Brain microvascular endothelial cell (primary cell): ENCODE measurements around the gene PDGFD.
"Not testable (repeated sequence)": the region's sequence is repeated elsewhere in the genome, so short reads cannot be mapped to it uniquely, and the experiment has no call there.

Source experiments
- DNase-seq: peaks from one replicate; pipeline ENCODE4 v3.0.0-alpha.2; 2020
- H3K27ac ChIP-seq: fragments of 250-450 bp; sonication (Bioruptor Pico); 2 replicates; pipeline ENCODE4 v1.5.1; 2020; ENCODE audit warnings: mild to moderate bottlenecking, moderate library complexity
- H3K27me3 ChIP-seq: fragments of 250-450 bp; sonication (Bioruptor Pico); replicated peaks from 2 replicates; pipeline ENCODE4 v1.5.1; 2020; ENCODE audit warnings: mild to moderate bottlenecking
- H3K36me3 ChIP-seq: fragments of 250-450 bp; sonication (Bioruptor Pico); replicated peaks from 2 replicates; pipeline ENCODE4 v1.5.1; 2020; ENCODE audit warnings: mild to moderate bottlenecking
- H3K4me3 ChIP-seq: 2 replicates; pipeline ENCODE4 v1.5.1; 2011; ENCODE audit warnings: low read depth, mild to moderate bottlenecking, control low read depth, low read length, moderate library complexity
- in situ Hi-C: cut with HindIII; loops from 2 replicates; pipeline ENCODE4 v1.10.0; 2017; ENCODE audit warnings: low sequenced_read_pairs, low pct_ligation_motif_present
- TF ChIP-seq, protein P1 (sequence below): IDR thresholded peaks from 2 replicates; pipeline ENCODE4 v1.5.1; 2011; ENCODE audit warnings: low read depth, mild to moderate bottlenecking, moderate library complexity, low read length, control low read depth, inconsistent platforms; ENCODE audit errors: missing control alignments

The PDGFD gene

DNA sequence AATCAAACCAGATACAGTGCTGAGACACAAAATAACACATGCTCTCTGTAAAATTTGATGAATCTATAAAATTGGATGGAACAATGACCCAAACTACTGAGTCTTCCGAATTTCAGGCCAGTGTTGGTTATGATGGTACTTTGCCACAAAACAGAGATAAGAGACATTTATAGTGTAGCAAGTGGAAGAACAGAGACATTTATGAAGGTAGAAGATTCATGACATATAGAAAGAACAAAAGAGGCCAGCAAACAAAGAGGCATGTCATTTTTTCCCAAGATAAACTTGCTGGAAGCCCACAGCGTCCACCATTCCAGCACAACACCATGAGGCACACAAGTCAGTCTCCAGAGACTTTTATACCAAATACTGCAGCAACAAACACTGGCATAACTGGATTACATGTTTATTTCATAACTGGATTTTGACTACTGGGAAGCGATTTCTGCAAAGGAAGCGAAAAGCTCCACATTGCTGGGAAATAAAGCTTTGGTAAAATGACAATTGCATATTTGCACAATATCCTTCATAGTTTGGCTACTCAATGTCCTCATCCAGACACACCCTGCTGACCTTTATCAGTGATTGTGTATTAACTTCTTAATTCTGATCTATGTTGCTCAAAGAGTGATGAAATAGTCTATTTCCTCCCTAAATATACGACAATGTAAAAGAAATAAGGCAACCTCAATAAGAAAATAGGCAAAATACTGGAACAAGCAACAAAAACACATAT lies 110.0 kb downstream of the PDGFD start:
- in situ Hi-C loops, result no loop called here
- Histone ChIP-seq H3K36me3 (no peaks in the 10 kb centered on the region), H3K4me3 (no peak overlapping the region), H3K27me3 (no peaks in the 10 kb centered on the region), H3K27ac (no peak overlapping the region)
- DNase-seq, result no peak
- TF ChIP-seq, protein P1, sequence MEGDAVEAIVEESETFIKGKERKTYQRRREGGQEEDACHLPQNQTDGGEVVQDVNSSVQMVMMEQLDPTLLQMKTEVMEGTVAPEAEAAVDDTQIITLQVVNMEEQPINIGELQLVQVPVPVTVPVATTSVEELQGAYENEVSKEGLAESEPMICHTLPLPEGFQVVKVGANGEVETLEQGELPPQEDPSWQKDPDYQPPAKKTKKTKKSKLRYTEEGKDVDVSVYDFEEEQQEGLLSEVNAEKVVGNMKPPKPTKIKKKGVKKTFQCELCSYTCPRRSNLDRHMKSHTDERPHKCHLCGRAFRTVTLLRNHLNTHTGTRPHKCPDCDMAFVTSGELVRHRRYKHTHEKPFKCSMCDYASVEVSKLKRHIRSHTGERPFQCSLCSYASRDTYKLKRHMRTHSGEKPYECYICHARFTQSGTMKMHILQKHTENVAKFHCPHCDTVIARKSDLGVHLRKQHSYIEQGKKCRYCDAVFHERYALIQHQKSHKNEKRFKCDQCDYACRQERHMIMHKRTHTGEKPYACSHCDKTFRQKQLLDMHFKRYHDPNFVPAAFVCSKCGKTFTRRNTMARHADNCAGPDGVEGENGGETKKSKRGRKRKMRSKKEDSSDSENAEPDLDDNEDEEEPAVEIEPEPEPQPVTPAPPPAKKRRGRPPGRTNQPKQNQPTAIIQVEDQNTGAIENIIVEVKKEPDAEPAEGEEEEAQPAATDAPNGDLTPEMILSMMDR, result no peak

DNA sequence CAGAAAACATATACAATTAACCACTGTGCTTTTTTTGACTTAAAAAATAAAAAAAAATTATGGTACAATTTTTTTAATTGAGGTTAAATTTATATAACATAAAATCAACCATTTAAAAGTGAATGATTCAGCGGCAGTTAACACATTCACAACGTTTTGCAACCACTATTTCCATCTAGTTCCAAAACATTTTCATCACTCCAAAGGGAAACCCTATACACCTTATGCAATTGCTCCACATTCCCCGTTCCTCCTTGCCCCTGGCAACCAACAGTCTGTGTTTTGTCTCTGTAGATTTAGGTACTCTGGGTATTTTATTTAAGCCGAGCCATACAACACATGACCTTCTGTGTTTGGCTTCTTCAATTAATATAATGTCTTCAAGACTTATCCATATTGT lies 112.2 kb downstream of the PDGFD start:
- in situ Hi-C loops, result no loop called here
- TF ChIP-seq, protein P1, result no peak
- DNase-seq, result no peak
- Histone ChIP-seq H3K27ac (no peak overlapping the region), H3K27me3 (no peaks in the 10 kb centered on the region), H3K4me3 (no peak overlapping the region), H3K36me3 (no peaks in the 10 kb centered on the region)

DNA sequence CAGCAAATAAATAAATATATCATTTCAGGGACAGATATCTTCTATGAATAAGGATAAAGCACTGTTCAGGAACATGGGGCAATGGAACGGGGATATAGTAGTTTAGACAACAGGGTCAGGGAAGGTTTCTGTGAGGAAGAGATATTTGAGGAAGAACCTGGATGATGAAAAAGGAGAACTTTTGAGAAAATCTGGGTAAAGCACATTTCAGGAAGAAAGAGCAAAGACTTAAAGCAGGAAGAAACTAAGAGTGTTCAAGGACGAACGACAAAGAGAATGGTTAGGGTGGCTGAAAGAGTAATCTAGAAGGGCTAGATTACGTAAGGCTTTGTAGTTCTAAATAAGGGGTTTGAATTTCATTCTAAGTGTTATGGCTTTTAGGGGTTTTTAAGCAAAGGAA lies 114.8 kb downstream of the PDGFD start:
- H3K27ac ChIP-seq, result no peak overlapping the region
- H3K27me3 ChIP-seq, result no peaks in the 10 kb centered on the region
- no peak overlapping the region for H3K4me3 ChIP-seq
- TF ChIP-seq, protein P1, result no peak
- in situ Hi-C loops, result no loop called here
- no peak for DNase-seq
- H3K36me3 ChIP-seq, result no peaks in the 10 kb centered on the region

DNA sequence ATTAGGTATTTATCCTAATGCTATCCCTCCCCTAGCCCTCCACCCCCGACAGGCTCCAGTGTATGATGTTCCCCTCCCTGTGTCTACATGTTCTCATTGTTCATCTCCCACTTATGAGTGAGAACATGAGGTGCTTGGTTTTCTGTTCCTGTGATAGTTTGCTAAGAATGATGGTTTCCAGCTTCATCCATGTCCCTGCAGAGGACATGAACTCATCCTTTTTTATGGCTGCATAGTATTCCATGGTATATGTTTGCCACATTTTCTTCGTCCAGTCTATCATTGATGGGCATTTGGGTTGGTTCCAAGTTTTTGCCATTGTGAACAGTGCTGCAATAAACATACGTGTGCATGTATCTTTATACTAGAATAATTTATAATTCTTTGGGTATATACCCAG lies 117.1 kb downstream of the PDGFD start:
- H3K36me3 ChIP-seq, DNase-seq, H3K27me3 ChIP-seq, H3K4me3 ChIP-seq, in situ Hi-C loops, H3K27ac ChIP-seq: not testable (repeated sequence)

DNA sequence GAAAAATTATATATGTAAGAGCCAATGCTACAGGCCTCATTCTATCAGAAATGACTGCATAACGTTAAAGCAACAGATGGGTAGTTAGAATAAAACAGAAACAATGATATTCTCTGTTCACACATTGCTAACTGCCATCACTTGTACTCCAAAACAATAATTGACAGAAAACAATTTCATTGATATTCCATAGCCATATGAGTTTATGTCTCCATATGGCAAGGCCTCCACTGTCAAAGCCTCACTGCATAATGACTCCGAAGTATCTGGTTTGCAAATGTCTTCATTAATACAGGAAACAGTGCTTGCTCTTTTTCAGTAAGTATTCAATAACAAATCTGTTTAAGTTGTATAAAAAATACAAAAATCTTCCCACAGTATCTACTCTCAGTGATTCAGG lies 117.6 kb downstream of the PDGFD start:
- H3K36me3 ChIP-seq, result no peaks in the 10 kb centered on the region
- no peak for DNase-seq
- H3K27ac ChIP-seq, result no peak overlapping the region
- no peaks in the 10 kb centered on the region for H3K27me3 ChIP-seq
- no peak overlapping the region for H3K4me3 ChIP-seq
- in situ Hi-C loops, result no loop called here
- TF ChIP-seq, protein P1, result no peak

DNA sequence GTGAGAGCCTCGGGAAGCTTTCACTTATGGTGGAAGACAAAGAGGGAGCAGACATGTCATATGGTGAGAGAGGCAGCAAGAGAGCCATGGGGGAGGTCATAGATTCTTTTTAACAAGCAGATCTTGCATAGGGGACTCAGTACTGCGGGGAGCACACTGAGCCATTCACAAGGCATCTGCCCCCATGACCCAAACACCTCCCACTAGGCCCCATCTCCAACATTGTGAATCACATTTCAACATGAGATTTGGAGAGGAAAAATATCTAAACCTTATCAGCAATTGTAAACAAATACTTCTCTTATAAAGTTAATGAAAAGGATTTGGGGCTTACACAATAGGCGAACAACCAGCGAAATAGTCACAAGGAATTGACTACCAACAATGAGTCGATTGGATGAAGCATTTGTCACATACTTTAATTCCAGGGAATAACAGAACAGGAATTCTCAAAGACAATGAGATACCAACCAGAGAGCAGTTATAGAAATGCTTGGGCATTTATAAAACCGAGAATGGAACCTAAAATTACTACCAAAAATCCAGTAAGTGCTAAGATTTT lies 120.2 kb downstream of the PDGFD start:
- TF ChIP-seq, protein P1, result no peak
- peak overlapping the region; percentile 5 for H3K27ac ChIP-seq
- no peak overlapping the region for H3K4me3 ChIP-seq
- peak; percentile 47 for DNase-seq
- H3K27me3 ChIP-seq, result no peaks in the 10 kb centered on the region
- in situ Hi-C loops, result no loop called here
- H3K36me3 ChIP-seq, result no peaks in the 10 kb centered on the region
